Activated CD8-positive, alpha-beta memory T cell treated with anti-CD3 and anti-CD28 coated beads, Interleukin-2, amount 50 U/mL, for 48 hours (primary cell): ENCODE measurements around the gene MKNK1.

Experiments used
- DNase-seq: peaks from one replicate; pipeline ENCODE4 v3.0.0-alpha.2; 2020

MKNK1 gene

DNA sequence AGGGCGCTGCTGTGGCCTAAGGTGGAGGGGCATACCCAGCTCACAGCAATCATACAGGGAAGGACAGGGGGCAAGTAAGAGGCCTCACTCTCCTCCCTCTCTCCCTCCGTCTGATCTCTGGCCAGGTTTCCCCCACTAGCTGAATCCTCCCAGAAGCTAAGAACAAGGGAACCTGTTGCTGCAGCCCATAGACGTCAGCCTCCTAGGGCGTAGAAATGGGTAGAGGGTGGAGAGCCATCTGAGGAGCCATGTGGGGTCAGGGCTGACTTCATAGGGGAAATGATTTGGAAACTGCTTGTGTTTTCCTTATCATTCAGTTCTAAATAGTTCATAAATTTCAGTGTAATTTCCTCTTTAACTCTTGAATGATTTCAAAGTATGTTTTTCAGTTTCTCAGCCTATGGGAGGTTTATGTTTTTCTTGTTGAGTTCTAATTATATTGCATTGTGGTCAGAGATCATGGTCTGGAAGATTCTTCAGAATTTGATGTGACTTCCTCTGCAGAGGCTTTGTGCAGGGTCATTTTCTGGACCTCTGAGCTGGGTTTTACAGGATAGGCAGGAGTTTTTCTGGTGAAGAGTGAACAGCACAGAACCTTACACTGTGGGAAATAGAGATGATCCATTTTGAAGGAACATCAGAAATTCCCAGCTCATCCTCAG, 14.8 kb upstream of the MKNK1 start:
- DNase-seq: no peak

DNA sequence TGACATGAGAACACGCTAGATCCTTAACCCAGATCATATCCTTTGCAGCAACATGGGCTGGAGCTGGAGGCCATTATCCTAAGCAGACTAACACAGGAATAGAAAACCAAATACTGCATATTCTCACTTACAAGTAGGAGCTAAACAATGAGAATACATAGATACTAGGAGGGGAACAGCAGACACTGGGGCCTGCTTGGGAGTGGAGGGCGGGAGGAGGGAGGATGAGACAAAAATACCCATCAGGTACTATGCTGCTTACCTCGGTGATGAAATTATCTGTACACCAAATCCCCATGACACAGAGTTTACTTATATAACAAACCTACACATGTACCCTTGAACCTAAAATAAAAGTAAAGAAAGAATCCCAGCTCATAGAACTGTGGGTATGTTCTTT, 13.8 kb upstream of the MKNK1 start:
- DNase-seq: no peak

DNA sequence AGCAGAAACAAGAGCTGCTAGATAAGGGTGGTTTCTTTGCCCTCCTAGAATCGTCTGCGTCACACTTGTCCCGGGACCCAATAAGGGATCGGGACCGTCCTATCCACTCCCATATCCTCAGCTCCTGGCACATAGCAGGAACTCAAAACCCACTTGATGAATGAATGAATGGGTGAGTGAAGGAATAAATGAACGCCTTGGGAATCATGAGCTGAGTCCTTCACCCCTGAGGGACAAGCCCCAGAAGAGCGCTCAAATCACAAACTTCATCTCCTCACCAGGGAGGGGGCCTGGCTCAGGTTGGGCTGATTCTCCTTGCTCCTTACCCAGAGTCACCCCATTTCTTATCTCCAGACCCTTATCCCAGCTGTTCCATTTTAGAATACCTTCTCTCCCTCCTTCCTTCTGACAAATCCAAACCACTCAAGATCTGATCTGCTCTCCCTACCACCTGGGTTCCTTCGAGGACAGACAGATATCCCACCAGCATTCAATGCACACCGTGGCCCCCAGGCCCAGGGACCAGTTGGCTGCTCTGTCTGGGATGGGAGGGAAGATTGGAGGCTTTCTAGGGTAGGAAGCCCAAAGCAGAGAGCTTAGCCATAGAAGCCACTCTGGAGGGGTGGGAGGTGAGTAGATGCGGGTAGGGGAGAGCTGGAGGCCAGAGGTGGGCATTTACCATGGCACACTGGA, 13.2 kb upstream of the MKNK1 start:
- DNase-seq: no peak

DNA sequence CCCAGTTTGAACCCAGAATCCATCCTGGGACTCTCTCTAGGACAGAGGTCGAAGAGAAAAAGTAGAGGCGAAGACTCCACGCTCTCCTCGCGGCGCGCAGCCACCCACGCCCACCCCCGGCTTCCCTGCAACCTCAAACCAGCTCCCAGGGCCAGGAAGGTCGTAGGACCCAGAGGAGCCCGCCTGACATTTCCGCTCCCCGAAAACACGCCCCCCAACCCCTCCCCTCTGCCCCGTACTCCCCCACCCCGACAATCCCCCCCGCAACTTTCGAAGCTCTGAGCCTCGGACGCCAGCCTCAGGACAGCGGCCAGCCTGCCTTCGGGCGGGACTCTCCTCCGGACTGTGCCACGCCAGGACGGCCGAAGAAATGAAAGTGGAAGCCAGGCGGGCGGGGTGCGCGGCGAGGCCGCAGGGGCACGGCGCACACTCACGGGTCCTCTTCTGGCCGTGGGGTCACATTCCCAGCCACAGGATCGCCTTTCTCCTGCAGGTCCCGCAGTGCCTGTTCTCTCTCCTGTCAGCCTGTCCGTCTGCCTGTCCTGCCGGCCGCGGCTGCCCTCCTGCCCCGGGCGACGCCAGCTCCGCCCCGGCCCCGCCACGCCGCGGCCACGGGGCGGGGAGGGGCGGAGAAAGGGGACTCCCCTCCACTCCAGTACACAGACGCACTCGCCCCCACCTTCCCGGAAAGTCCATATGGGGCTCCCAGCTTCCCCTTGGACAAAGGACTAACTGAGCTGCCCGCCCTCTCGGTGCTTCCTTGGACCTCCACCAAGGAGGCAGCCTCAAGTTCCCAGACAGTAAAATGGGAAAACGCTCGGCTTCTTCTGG, 12.4 kb upstream of the MKNK1 start, which contains the start of gene MOB3C:
Gene MOB3C, minus strand, starts transcription at position 535 of the 831 bp plus-strand sequence. CDS start 3,490 bp downstream, outside the sequence.
- peak; percentile 75 for DNase-seq

DNA sequence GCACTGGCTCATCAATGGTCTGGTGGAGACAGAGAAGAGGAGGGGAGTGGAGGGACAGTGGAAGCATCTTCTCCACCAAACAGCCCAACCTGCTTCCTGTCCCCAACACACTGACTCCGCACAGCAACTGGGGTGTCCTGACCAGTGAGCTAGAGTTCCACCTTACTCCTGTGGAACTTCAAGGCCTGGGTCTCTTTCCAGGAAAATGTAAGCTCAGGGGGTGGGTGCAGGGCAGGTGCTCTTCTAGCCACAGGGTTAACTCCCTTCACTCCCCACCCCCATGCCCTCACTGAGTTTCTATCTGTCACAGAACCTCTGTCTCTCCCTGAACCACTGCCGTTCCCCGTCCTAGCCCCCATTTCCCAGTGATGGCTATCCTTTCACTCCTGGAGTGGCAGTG, 11.7 kb upstream of the MKNK1 start:
- DNase-seq: no peak

DNA sequence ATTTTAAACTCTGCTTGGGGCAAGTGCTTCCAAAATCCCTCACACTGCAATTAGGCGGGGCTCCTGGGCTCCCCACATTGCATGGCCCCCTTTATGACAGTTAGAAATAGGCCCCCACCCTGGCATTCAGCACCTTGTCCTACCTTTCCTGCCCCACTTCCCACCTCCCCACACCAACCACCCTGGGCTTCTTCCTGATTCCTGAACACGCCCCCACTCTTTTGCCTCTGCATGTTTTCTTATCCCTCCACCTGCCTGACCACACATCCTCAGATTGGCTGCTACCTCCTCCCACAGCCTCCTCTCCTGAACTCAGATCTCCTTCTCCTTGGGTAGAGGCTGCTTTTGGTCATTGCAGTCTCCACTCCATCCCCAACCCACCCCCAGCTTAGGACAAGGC, 11.0 kb upstream of the MKNK1 start:
- no peak for DNase-seq

DNA sequence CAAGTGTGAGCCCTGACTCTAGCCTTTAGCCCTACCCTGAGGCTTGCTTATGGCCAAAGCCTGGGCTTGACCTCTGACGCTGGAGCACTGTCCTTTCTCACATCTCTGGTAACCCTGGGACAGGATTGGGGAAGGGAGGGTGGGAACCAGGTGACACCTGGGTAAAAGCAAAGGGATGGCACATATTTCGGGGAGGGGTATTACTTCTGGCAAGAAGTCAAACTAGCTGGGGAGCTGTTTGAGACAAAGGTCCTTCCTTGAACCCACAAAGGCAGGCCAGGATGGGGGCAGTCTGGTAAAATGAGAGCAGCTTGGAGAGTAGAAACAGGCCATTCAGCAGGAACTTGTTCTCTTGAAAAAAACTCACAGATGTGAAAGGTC, 10.5 kb upstream of the MKNK1 start:
- no peak for DNase-seq

DNA sequence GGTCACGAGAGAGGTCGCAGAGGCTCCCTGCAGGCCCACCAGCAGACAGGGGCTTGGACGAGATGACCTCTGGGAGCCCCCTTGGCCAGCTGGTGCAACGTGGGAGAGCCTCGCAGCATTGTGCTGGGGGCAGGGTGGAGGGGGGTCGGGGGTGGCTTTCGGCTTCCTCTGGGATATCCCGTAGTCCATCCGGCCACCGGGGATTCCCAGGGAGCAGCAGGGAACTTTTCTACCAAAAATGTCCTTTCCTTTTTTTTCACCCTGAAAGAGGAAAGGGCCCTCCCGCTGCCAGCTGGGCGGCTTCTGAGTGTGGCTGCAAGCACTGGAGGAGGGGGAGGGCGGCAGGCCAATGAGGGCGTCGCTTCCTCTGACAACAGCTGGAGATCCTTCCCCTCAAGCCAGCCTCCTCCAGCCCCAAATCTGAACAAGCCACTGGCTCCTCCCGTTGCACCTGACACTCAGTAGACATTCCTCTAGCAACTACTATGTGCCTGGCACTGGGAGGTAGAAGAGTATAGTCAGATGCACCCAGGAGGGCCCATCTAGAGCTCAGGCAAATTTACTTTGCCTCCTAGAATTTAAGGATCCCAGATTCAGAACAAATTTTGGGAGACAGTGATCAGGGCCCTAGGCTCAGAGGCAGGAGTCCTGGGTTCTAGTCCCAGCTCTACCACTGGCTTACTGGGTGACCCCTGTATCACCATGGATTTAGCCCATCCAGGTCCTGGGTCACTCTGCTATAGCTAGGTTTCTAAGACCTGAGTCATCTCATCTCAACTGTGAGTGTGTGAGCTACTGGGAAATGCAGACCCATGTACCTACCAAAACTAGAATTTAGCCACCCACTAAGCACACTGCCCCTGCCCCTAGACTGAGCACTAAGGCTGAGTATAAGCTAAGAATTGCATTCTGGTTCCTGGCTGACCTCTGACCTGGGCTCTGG, 9.9 kb upstream of the MKNK1 start:
- DNase-seq: no peak

DNA sequence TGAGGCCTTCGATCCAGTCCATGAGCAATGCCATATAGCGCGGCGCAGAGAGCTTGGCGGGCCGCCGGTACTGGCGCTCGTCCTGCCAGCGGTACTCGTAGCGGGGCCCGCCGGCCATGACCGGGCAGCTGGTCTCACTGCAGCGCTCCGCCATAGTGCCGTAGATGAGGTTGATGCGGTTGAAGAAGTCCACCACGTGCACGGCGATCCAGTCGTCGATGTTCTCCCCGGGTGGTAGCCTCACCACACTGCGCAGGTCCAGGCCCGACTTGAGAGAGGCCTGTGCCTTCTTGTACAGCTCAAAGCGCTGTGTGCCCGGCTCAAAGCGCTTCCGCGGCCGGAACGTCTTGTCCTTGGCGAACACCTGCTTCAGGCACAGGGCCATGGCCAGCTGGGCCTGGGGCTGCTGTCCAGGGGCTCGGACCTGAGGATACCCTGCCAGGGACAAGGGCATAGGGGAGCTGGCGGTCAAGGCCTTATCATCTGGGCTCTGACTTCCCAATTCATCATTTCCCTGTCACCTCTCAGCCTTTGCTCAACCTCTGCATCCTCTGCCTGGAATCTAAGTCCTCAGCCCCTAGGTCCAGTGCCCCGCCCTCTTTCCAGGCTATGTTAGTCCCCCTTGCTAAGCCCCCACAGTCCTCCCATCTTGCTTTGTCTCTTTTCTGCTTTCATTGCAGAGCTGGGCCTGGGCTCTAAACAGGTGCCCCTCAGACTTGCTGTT, 9.0 kb upstream of the MKNK1 start:
- no peak for DNase-seq

DNA sequence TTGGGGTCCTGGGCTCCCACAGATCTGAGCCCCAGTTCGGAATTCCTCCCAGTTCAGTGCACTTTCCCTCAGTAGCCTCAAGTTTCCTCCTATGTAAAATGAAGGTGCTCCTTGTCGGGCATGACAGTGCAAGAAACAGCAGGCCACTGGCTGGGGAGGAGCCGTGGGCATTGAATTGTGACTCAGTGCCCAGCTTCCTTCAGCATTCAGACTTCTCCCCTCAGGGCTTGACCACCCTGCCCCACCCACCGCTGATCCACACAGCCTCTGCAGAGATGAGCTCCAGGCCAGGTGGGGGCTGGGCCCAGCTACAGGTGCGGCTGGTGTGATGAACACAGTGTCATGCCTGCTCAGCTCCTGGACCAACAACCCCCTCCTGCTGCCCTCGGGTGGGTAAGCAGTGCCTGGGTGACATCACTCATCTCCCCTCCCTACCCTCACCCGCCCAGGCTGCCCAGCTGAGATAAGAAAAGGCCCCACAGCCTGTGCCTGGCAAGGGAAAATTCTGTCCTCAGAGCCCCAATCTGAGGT, 7.7 kb upstream of the MKNK1 start:
- DNase-seq: no peak

DNA sequence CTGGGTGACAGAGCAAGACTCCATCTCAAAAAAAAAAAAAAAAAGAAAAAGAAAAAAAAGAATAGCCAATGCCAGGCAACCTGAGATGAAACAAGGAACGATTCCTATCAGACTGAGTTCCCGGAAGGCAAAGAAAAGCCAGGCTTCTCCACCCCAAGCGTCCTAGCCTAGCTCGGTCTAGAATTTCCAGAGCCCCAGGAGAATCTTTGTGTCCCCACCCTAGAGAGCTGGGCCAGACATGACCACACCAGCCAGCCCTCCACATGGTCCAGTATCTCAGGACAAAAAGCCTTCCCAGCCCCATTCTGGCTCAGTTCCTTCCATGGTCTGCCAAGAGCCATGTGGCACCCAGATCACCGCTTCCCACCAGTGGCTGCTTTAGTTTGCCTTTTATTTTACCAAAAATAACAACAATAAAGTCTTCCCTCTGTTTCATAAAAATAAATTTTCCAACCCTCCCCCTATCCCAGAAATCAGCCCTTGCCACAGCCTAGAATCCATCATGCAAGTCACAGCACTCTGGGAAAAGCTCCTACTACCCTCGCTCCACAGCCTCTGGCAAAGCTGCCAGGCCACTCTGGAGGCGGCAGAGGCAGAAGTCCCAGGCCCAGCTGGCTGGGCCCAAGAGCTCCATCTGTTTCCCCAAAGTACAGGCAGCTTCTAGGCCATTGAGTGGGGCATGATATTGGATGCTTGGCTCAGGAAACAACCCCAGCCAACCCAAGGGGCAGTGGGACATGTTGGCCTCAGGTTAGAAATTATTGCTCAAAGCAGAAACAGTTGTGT, 3.5 kb upstream of the MKNK1 start:
- DNase-seq: no peak

DNA sequence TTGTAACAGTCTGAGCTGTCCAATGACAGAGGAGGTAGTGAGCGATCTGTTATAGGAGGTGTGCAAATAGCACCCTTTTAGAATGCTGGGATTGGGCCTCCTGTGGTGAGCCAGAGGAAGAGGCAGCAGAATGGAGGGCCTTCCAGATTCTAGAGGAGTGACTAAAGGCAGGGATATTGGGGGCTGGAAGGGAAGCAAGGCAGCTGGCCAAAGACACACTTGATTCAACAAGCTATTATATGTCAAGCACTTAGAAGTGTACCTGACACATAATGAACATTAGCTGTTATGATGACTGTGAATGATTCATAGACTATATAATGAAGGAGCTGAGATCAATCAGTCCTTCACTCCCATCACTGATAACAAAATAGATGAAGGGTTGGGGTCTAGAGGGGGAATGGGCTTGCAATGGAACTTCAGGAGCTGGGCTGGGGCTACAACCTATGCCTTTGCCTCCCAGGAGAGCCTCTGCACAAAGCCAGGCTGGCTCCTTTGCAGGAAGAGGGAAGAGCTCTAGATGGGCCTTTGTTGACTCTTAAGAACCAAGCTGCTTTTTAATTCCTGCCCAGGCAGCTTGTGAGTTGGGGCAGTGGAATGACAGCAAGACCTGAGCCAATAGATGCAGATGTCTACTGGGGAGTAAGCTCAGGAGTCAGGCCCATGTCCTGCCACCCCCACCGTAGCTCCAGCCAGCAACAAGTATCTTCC, 2.3 kb upstream of the MKNK1 start:
- DNase-seq: no peak

DNA sequence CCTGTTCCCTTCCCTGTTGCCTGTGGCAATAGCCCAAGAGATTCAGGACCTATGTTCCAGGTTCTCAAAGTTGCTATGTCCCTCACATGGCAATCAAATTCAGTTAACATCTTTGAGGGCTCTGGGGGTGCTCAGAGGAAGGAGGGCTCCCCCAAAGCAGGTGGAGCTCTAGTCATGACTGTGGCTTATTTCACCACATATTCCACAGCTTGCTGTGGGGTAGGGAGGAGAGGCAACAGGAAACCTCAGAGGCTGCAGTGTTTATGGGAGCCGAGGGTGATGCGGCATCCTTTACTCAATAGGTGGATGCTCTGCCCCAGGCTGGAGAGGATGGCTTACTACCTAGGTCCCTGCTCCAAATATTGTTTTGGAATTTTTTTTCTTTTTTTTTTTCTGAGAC, 1.2 kb upstream of the MKNK1 start:
- no peak for DNase-seq

DNA sequence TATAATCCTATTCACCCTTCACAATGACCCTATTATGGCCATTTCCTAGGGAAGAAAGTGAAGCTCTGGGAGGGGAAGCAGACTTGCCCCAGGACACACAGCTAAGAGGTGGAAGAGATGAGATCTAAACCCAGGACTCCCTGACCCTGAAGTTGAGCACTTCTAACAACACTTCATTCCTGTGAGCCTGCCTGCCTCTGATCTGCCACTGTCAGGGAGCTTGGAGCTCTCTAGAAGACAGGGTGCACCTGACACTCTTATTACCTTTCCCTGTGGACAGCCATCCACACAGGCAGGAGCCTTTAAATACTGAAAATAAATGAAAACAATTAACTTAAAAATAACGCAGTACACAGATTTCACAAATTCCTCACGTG, 599 bp downstream of the MKNK1 start:
- no peak for DNase-seq

DNA sequence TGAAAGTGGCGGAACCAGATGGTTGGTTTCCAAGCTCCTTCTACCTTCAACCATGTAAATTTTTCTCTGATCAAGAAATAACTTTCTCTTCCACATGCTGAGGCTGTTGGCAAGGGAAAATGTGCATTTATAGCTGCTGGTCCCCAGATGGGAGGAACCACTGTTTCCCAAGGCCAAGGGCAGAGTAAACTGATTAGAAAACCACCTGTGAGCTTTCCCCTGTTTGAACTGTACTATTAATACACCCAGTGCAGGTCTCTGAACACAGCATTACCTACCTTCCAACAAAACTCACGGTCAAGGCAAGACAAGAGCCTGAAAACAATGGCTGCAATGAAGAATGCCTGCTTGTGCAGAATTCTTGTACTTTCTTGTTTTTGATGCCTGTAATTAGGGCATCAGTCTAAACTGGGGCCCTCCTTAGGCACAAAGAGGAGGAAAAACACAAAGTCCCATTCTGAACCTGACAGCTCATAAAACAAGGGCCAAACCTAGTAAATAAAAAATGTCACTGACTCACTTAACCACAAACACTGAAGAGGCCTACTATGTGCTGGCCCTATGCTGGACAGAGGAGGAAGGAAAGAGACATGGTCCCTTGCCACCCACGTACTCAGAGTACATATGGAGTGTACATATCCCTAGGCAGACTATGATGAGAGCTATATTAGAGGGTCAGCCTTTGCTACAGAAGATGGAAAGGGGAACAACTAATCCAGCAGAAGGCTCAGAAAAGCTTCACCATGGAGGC, 2.6 kb downstream of the MKNK1 start:
- no peak for DNase-seq

DNA sequence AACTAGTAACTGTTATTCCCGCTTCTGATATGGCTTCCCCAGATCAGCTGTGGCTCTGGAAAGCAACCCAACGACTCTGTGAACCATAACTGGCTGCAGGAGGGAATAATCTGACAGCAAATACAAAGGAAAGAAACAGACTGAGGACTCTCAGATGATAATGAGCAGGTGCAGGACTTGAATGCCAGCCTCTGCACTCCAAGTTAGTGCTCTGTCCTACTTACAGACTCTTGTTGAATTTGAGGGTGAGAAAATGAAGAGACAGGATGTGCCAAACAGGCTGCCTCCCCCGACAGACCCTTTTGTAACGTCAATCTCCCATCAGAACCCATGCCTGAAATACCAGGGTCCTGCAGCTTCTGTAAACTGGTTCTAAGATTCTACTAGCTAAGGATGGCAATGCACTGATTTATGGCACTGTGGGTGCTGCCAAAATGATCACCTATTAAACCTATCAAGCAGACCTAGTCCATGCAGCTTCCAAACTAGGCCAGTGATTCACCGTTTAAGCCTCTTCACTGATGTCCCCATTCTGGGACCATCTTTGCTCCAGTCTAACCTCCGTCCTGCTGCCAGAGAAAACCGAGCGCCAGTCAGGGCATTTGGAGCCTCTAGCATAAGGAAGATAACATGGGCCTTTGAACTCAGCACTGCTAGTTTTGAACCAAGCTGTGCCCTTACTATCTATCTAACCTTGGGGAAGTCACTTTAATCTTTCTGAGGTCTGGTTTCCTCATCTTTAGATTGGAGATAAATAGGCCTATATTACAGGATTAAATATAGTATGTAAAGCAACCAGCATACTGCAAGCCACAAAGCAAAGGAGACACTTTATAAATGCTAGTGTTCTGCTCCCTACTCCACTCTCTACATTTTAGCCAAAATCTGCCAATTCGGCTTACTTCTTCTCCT, 4.8 kb downstream of the MKNK1 start:
- DNase-seq: no peak

DNA sequence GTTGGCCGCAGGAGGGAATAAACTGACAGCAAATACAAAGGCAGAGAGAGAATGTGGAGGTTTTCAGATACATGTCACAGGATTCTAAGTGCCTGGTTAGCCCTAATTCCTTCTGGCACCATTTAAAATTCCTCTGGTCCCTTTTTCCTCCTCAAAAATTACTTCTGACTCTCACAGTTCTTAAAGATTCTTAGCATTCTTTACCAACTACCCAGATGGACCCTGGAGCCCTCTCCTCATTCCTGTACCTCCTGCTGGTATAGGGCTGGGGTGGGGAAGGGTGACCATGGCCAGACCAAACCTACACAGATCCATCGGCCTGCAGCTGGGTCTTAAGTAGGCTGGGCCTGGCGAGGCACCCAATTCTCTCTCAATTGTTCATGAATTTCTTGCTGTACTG, 7.2 kb downstream of the MKNK1 start:
- DNase-seq: no peak

DNA sequence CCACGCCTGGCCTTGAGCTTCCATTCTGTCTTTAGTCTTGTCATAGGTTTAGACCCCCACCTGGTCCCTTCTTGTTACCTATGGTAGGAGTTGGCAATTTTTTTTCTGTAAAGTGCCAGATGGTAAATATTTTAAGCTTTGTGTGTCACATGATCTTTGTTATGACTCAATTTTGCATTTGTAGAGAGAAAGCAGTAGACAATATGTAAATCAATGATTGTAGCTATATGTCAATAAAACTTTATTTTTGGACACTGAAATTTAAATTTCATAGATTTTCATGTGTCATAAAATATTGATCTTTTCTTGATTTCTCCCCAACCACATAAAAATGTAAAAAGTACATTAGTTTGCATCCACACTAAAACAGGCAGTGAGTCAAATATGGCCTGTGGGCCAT, 8.0 kb downstream of the MKNK1 start:
- no peak for DNase-seq
